ENCODE results near the gene B3GNT5. TPM values are rescaled to one million over a fixed set of nuclear protein-coding genes. Genes with fewer than 3 reads are reported as not detected.

B3GNT5 gene
- total and polyA plus RNA-seq, 2 donors (not counting 1 experiment from before 2014, with no cell fraction given): 0.07 to 0.37 TPM

- no peak for TF ChIP-seq CTCF (IDR thresholded peaks at IDR 0.05)
- TF ChIP-seq EZH2 (IDR thresholded peaks at IDR 0.05; ENCODE audit: borderline replicate concordance, insufficient read depth, low read depth, low read length, poor library complexity, severe bottlenecking): no peak
- Histone ChIP-seq H3K4me3 (ENCODE audit: control extremely low read depth in 1 of 5, extremely low read depth in 1 of 5, insufficient read depth in 1 of 5, low read depth in 2 of 5, low read length in 4 of 5) (no peak overlapping the region), H3K79me2 (ENCODE audit: control insufficient read depth, insufficient read depth, low read length) (no peaks in the 10 kb centered on the region), H3K9ac (ENCODE audit: low read length) (no peak overlapping the region), H2AFZ (ENCODE audit: insufficient read depth, low read depth, low read length, poor library complexity, severe bottlenecking) (no peak overlapping the region), H3K27ac (ENCODE audit: low read length in 2 of 2) (no peak overlapping the region), H3K27me3 (replicated peaks in 1 of 4; ENCODE audit: control extremely low read depth in 1 of 4, control insufficient read depth in 3 of 4, insufficient read depth in 4 of 4, low read length in 3 of 4) (no peaks in the 10 kb centered on the region), H3K4me2 (replicated peaks; ENCODE audit: low read depth, low read length, poor library complexity, severe bottlenecking) (no peak overlapping the region), H4K20me1 (ENCODE audit: control insufficient read depth, insufficient read depth, low read length, poor library complexity, severe bottlenecking) (no peaks in the 10 kb centered on the region), H3K9me3 (ENCODE audit: control extremely low read depth in 1 of 3, control insufficient read depth in 2 of 3, insufficient read depth in 1 of 3, low read length in 2 of 3) (no peaks in the 10 kb centered on the region), H3K36me3 (replicated peaks in 1 of 2; ENCODE audit: control extremely low read depth in 1 of 2, control insufficient read depth in 1 of 2, extremely low read depth in 1 of 2, insufficient read depth in 2 of 2, low read length in 1 of 2) (no peaks in the 10 kb centered on the region), H3K4me1 (ENCODE audit: control insufficient read depth in 2 of 2, insufficient read depth in 2 of 2, low read length in 2 of 2) (no peaks in the 10 kb centered on the region)
- Mint-ChIP-seq H3K27ac (no peak overlapping the region), H3K27me3 (peaks cover 10% of the 10 kb centered on the region), H3K4me1 (no peaks in the 10 kb centered on the region), H3K9me3 (ENCODE audit: insufficient read depth) (no peaks in the 10 kb centered on the region), H3K4me3 (no peak overlapping the region)
- intact Hi-C loops (cut with micrococcal nuclease): no loop called here
- ATAC-seq (ENCODE audit: low read depth) (no peak), DNase-seq (no peak)
- ChIA-PET POLR2A (no interaction called here), CTCF (interaction anchor here (0.6 kb wide), 1 partner anchor 651 kb away, joined by 3 read pairs; no protein-coding TSS in a partner anchor)
- WGBS (ENCODE audit: insufficient coverage): 100% methylated on average over 4 of the region's 5 CpGs
Observed at GRCh38 chr3:183274609-183275008, 21.6 kb downstream of the B3GNT5 start.

- Histone ChIP-seq H3K9me3 (ENCODE audit: control extremely low read depth in 1 of 3, control insufficient read depth in 2 of 3, insufficient read depth in 1 of 3, low read length in 2 of 3) (no peaks in the 10 kb centered on the region), H3K36me3 (replicated peaks in 1 of 2; ENCODE audit: control extremely low read depth in 1 of 2, control insufficient read depth in 1 of 2, extremely low read depth in 1 of 2, insufficient read depth in 2 of 2, low read length in 1 of 2) (no peaks in the 10 kb centered on the region), H3K4me2 (replicated peaks; ENCODE audit: low read depth, low read length, poor library complexity, severe bottlenecking) (no peak overlapping the region), H3K4me1 (ENCODE audit: control insufficient read depth in 2 of 2, insufficient read depth in 2 of 2, low read length in 2 of 2) (no peaks in the 10 kb centered on the region), H3K27me3 (replicated peaks in 1 of 4; ENCODE audit: control extremely low read depth in 1 of 4, control insufficient read depth in 3 of 4, insufficient read depth in 4 of 4, low read length in 3 of 4) (no peaks in the 10 kb centered on the region), H4K20me1 (ENCODE audit: control insufficient read depth, insufficient read depth, low read length, poor library complexity, severe bottlenecking) (no peaks in the 10 kb centered on the region), H3K4me3 (ENCODE audit: control extremely low read depth in 1 of 5, extremely low read depth in 1 of 5, insufficient read depth in 1 of 5, low read depth in 2 of 5, low read length in 4 of 5) (no peak overlapping the region), H3K9ac (ENCODE audit: low read length) (no peak overlapping the region), H3K27ac (ENCODE audit: low read length in 2 of 2) (no peak overlapping the region), H3K79me2 (ENCODE audit: control insufficient read depth, insufficient read depth, low read length) (no peaks in the 10 kb centered on the region), H2AFZ (ENCODE audit: insufficient read depth, low read depth, low read length, poor library complexity, severe bottlenecking) (no peak overlapping the region)
- Mint-ChIP-seq H3K9me3 (ENCODE audit: insufficient read depth) (no peaks in the 10 kb centered on the region), H3K4me3 (no peak overlapping the region), H3K27me3 (peaks cover 7% of the 10 kb centered on the region), H3K27ac (no peak overlapping the region), H3K4me1 (no peaks in the 10 kb centered on the region)
- TF ChIP-seq CTCF (IDR thresholded peaks at IDR 0.05) (no peak), EZH2 (IDR thresholded peaks at IDR 0.05; ENCODE audit: borderline replicate concordance, insufficient read depth, low read depth, low read length, poor library complexity, severe bottlenecking) (no peak)
- ChIA-PET CTCF (no interaction called here), POLR2A (no interaction called here)
- ATAC-seq (ENCODE audit: low read depth) (no peak), DNase-seq (no peak)
- intact Hi-C loops (cut with micrococcal nuclease): no loop called here
- 9% methylated on average over 1 of the region's 2 CpGs for WGBS (ENCODE audit: insufficient coverage)
Observed at GRCh38 chr3:183275418-183275817, 22.4 kb downstream of the B3GNT5 start.

All from B cell (primary cell).